ENCODE measurements around the gene ITPR1. TPM values are rescaled to one million over a fixed set of nuclear protein-coding genes. Genes with fewer than 3 reads are reported as not detected.

Gene ITPR1
- total RNA-seq, 1 donor from 2014 or later, result 117 TPM

- peaks cover 11% of the 10 kb centered on the region for H3K36me3 Mint-ChIP-seq (ENCODE audit: low read depth)
- H3K4me1 Mint-ChIP-seq (ENCODE audit: low read depth), result peaks cover 4% of the 10 kb centered on the region
- no peaks in the 10 kb centered on the region for H3K9me3 Mint-ChIP-seq
- no peak for DNase-seq (ENCODE audit: low spot score)
- no peaks in the 10 kb centered on the region for H3K27me3 Mint-ChIP-seq (ENCODE audit: low read depth)
- no peak overlapping the region for H3K4me3 Mint-ChIP-seq (ENCODE audit: low read depth)
- intact Hi-C loops (cut with micrococcal nuclease), result no loop called here
- no peak overlapping the region for H3K27ac Mint-ChIP-seq
Measured at GRCh38 chr3:4531478-4532025, 38.4 kb downstream of the ITPR1 start.

GRCh38 chr3:4532535-4533112 is 39.5 kb downstream of the ITPR1 start:
- intact Hi-C loops (cut with micrococcal nuclease), result no loop called here
- Mint-ChIP-seq H3K4me3 (ENCODE audit: low read depth) (no peak overlapping the region), H3K27me3 (ENCODE audit: low read depth) (no peaks in the 10 kb centered on the region), H3K9me3 (peaks cover 4% of the 10 kb centered on the region), H3K4me1 (ENCODE audit: low read depth) (peaks cover 4% of the 10 kb centered on the region), H3K27ac (no peak overlapping the region), H3K36me3 (ENCODE audit: low read depth) (peaks cover 20% of the 10 kb centered on the region)
- no peak for DNase-seq (ENCODE audit: low spot score)

GRCh38 chr3:4533489-4534443 is 40.6 kb downstream of the ITPR1 start:
- no peaks in the 10 kb centered on the region for H3K27me3 Mint-ChIP-seq (ENCODE audit: low read depth)
- peaks cover 27% of the 10 kb centered on the region for H3K36me3 Mint-ChIP-seq (ENCODE audit: low read depth)
- intact Hi-C loops (cut with micrococcal nuclease), result no loop called here
- no peak overlapping the region for H3K27ac Mint-ChIP-seq
- no peak overlapping the region for H3K4me3 Mint-ChIP-seq (ENCODE audit: low read depth)
- peaks cover 9% of the 10 kb centered on the region for H3K9me3 Mint-ChIP-seq
- no peak for DNase-seq (ENCODE audit: low spot score)
- H3K4me1 Mint-ChIP-seq (ENCODE audit: low read depth), result peaks cover 4% of the 10 kb centered on the region

GRCh38 chr3:4534906-4535305 is 41.8 kb downstream of the ITPR1 start:
- Mint-ChIP-seq H3K27ac (no peak overlapping the region), H3K4me1 (ENCODE audit: low read depth) (peaks cover 2% of the 10 kb centered on the region), H3K36me3 (ENCODE audit: low read depth) (peaks cover 34% of the 10 kb centered on the region), H3K27me3 (ENCODE audit: low read depth) (no peaks in the 10 kb centered on the region), H3K4me3 (ENCODE audit: low read depth) (no peak overlapping the region), H3K9me3 (peaks cover 14% of the 10 kb centered on the region)
- intact Hi-C loops (cut with micrococcal nuclease), result no loop called here
- DNase-seq (ENCODE audit: low spot score), result no peak

GRCh38 chr3:4536260-4536659 is 43.1 kb downstream of the ITPR1 start:
- H3K27me3 Mint-ChIP-seq (ENCODE audit: low read depth), result no peaks in the 10 kb centered on the region
- peaks cover 34% of the 10 kb centered on the region for H3K36me3 Mint-ChIP-seq (ENCODE audit: low read depth)
- peaks cover 2% of the 10 kb centered on the region for H3K4me1 Mint-ChIP-seq (ENCODE audit: low read depth)
- no peak overlapping the region for H3K27ac Mint-ChIP-seq
- DNase-seq (ENCODE audit: low spot score), result no peak
- no peak overlapping the region for H3K4me3 Mint-ChIP-seq (ENCODE audit: low read depth)
- intact Hi-C loops (cut with micrococcal nuclease), result no loop called here
- peaks cover 14% of the 10 kb centered on the region for H3K9me3 Mint-ChIP-seq

GRCh38 chr3:4540267-4540666 is 47.1 kb downstream of the ITPR1 start:
- no peak for DNase-seq (ENCODE audit: low spot score)
- intact Hi-C loops (cut with micrococcal nuclease), result no loop called here
- H3K27me3 Mint-ChIP-seq (ENCODE audit: low read depth), result no peaks in the 10 kb centered on the region
- H3K9me3 Mint-ChIP-seq, result peaks cover 17% of the 10 kb centered on the region
- H3K4me1 Mint-ChIP-seq (ENCODE audit: low read depth), result peaks cover 2% of the 10 kb centered on the region
- no peak overlapping the region for H3K27ac Mint-ChIP-seq
- peaks cover 37% of the 10 kb centered on the region for H3K36me3 Mint-ChIP-seq (ENCODE audit: low read depth)
- no peak overlapping the region for H3K4me3 Mint-ChIP-seq (ENCODE audit: low read depth)

- Mint-ChIP-seq H3K36me3 (ENCODE audit: low read depth) (peaks cover 21% of the 10 kb centered on the region), H3K4me3 (ENCODE audit: low read depth) (no peak overlapping the region), H3K4me1 (ENCODE audit: low read depth) (peaks cover 5% of the 10 kb centered on the region), H3K9me3 (peaks cover 12% of the 10 kb centered on the region), H3K27ac (no peak overlapping the region), H3K27me3 (ENCODE audit: low read depth) (no peaks in the 10 kb centered on the region)
- intact Hi-C loops (cut with micrococcal nuclease), result no loop called here
- no peak for DNase-seq (ENCODE audit: low spot score)
Measured at GRCh38 chr3:4543110-4543509, 50.0 kb downstream of the ITPR1 start.

- peaks cover 8% of the 10 kb centered on the region for H3K4me1 Mint-ChIP-seq (ENCODE audit: low read depth)
- H3K36me3 Mint-ChIP-seq (ENCODE audit: low read depth), result peaks cover 8% of the 10 kb centered on the region
- DNase-seq (ENCODE audit: low spot score), result no peak
- peaks cover 3% of the 10 kb centered on the region for H3K9me3 Mint-ChIP-seq
- H3K27ac Mint-ChIP-seq, result no peak overlapping the region
- H3K4me3 Mint-ChIP-seq (ENCODE audit: low read depth), result no peak overlapping the region
- intact Hi-C loops (cut with micrococcal nuclease), result no loop called here
- H3K27me3 Mint-ChIP-seq (ENCODE audit: low read depth), result no peaks in the 10 kb centered on the region
Measured at GRCh38 chr3:4546346-4547178, 53.4 kb downstream of the ITPR1 start.

GRCh38 chr3:4547799-4548198 is 54.7 kb downstream of the ITPR1 start:
- H3K27me3 Mint-ChIP-seq (ENCODE audit: low read depth), result no peaks in the 10 kb centered on the region
- H3K36me3 Mint-ChIP-seq (ENCODE audit: low read depth), result peaks cover 4% of the 10 kb centered on the region
- peaks cover 8% of the 10 kb centered on the region for H3K4me1 Mint-ChIP-seq (ENCODE audit: low read depth)
- no peak for DNase-seq (ENCODE audit: low spot score)
- no peak overlapping the region for H3K27ac Mint-ChIP-seq
- intact Hi-C loops (cut with micrococcal nuclease), result no loop called here
- no peaks in the 10 kb centered on the region for H3K9me3 Mint-ChIP-seq
- no peak overlapping the region for H3K4me3 Mint-ChIP-seq (ENCODE audit: low read depth)

GRCh38 chr3:4548356-4548755 is 55.2 kb downstream of the ITPR1 start:
- Mint-ChIP-seq H3K9me3 (no peaks in the 10 kb centered on the region), H3K36me3 (ENCODE audit: low read depth) (peaks cover 4% of the 10 kb centered on the region), H3K4me1 (ENCODE audit: low read depth) (peaks cover 6% of the 10 kb centered on the region), H3K4me3 (ENCODE audit: low read depth) (no peak overlapping the region), H3K27me3 (ENCODE audit: low read depth) (no peaks in the 10 kb centered on the region), H3K27ac (no peak overlapping the region)
- intact Hi-C loops (cut with micrococcal nuclease), result no loop called here
- DNase-seq (ENCODE audit: low spot score), result no peak

- DNase-seq (ENCODE audit: low spot score), result no peak
- intact Hi-C loops (cut with micrococcal nuclease), result no loop called here
- Mint-ChIP-seq H3K27ac (no peak overlapping the region), H3K36me3 (ENCODE audit: low read depth) (peaks cover 4% of the 10 kb centered on the region), H3K27me3 (ENCODE audit: low read depth) (no peaks in the 10 kb centered on the region), H3K9me3 (no peaks in the 10 kb centered on the region), H3K4me3 (ENCODE audit: low read depth) (no peak overlapping the region), H3K4me1 (ENCODE audit: low read depth) (peaks cover 6% of the 10 kb centered on the region)
Measured at GRCh38 chr3:4548780-4549179, 55.6 kb downstream of the ITPR1 start.

- Mint-ChIP-seq H3K36me3 (ENCODE audit: low read depth) (peaks cover 4% of the 10 kb centered on the region), H3K4me1 (ENCODE audit: low read depth) (peaks cover 6% of the 10 kb centered on the region), H3K27ac (no peak overlapping the region), H3K4me3 (ENCODE audit: low read depth) (no peak overlapping the region), H3K9me3 (no peaks in the 10 kb centered on the region), H3K27me3 (ENCODE audit: low read depth) (no peaks in the 10 kb centered on the region)
- intact Hi-C loops (cut with micrococcal nuclease), result no loop called here
- DNase-seq (ENCODE audit: low spot score), result no peak
Measured at GRCh38 chr3:4549896-4550295, 56.7 kb downstream of the ITPR1 start.
